ENCODE results near the gene SARDH.

GRCh38 chr9:133643362-133643755, 94.8 kb downstream of the SARDH start:
- TF ChIP-seq CTCF (IDR thresholded peaks at IDR 0.05 in 4 of 5, conservative IDR thresholded peaks at IDR 0.05 in 1 of 5) (no peak), POLR2A (IDR thresholded peaks at IDR 0.05) (no peak)
